NCI-H460 (cell line): ENCODE data around the gene STMN3. TPM values are rescaled to one million over a fixed set of nuclear protein-coding genes. Genes with fewer than 3 reads are reported as not detected.
"Not testable (repeated sequence)": the region's sequence is repeated elsewhere in the genome, so short reads cannot be mapped to it uniquely, and the experiment has no call there.

Experiments
- DNase-seq: peaks from one replicate; pipeline ENCODE4 v3.0.0-alpha.2; 2016; ENCODE audit warnings: low read depth; ENCODE audit errors: extremely low read depth
- total RNA-seq: library from RNA; depleted of rRNA; stranded (reverse); fragments of >200 nt; shearing (Covaris generic); gene quantifications from 2 replicates; pipeline ENCODE4 v1.2.3, GENCODE V29; 2014

STMN3 gene
- total RNA-seq, 1 experiment from 2014 or later: 1.8 TPM

DNA sequence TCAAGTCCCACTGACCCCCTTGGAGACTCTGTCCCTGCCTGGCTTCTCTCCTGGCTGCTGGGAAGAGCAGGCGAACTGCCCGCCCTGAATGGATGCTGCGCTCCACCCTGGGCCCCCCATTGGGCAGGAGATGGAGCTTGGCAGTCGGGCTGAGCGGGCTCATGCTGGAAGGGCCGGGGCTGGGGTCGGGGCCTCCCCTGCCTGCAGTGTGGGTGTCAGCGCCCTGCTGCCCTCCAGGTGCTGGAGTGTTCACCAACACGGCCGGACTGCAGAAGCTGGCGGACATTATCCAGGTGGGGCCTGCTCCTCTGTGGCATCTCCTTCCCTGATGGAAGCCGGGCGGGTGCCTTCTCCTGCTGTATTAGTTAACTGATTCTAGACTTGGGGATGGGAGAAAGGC, 27.2 kb upstream of the STMN3 start:
- DNase-seq: no peak

DNA sequence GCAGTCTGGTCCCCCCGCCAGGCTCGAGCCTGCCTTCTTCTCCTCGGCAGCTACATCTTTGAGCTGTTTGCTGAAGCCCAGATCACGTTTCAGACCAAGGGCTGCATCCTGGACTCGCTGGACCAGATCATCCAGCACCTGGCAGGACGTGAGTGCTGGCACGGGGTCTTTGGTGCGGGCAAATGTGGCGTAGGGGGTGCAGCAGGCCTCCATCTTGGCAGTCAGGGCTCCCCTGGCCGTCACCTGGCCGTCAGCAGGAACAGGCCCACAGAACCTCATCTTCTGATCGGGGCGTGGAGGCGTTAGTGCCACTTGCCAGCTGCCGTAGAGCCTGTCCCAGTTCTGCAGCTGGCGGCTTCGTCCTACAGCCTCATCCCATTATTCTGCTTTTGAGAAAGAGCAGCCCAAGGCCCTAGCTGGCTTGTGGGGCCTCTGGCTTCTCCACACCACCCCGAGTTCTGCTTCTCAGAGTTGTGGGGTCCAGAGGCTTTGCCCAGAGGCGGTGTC, 26.6 kb upstream of the STMN3 start:
- no peak for DNase-seq

DNA sequence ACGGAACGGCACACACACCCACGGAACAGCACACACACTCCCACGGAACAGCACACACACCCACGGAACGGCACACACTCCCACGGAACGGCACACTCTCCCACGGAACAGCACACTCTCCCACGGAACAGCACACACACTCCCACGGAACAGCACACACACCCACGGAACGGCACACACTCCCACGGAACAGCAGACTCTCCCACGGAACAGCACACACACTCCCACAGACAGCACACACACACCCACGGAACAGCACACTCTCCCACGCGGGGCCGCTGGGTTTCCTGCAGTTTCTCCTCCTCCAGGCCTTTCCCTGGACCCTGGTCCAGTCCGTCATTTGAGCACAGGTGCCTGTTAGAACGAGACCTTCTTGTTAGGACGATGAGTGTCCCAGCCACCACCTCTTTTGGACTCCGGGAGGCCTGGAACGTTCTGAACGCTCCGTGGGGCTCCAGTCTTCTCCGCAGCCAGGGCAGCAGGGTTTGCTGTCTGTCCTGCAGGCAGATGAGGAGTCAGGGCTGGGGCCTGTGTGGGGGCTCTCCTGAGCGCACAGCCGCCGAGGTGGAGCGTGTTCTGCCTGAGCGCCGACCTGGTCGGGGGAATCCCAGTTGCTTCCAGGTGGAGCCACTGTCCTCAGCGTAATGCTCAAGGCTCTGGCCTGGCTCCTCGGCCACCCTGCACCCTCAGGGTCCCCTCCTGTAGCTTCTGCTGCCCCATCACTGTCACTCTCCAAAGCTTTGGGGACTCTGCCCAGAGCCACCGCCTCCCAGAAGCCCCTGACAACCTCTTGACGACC, 25.6 kb upstream of the STMN3 start:
- no peak for DNase-seq

DNA sequence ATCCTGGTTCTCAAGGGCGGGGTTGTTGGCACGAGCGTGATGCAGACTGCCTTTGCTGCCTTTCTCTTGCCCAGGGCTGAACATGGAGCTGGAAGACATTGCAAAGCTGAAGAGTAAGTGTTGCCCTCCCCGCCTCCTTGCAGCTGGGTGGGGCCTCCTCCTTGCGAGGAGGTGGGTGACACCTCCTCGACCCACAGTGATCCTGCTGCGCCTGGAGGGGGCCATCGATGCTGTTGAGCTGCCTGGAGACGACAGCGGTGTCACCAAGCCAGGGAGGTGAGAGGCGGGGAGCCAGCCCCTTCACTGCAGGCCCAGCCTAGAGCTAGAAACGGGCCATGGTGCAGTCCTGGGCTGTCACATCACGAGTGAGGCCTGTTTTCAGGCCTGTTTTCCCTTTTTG, 24.8 kb upstream of the STMN3 start:
- DNase-seq: no peak

DNA sequence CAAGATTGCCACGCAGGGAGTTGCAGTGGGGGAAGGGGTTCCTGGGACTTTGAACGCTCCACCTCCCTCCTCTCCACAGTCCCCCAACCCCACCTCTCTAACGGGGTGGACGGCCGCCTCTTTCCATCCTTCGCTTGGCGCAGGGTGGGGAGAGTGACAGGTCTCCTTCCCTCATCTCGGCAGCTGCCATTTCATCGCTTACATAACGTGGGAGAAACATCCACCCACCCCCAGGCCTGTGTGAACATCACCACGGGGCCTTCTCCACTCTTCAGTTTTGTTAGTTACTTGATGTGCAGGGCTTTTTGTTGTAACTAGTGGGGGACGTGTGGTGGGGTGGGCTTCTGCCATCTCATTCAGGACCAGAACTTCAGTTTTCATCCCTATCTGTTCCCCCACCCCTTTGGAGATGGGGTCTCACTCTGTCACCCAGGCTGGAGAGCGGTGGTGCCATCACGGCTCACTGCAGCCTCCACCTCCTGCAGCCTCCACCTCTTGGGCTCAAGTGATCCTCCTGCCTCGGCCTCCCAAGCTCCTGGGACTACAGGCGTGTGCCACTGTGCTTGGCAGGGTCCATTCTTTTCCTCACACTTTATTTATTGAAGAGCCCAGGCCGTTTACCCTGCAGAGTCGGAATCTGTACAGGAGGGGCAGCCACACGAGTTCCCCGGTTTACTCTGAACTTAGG, 22.6 kb upstream of the STMN3 start:
- no peak for DNase-seq

DNA sequence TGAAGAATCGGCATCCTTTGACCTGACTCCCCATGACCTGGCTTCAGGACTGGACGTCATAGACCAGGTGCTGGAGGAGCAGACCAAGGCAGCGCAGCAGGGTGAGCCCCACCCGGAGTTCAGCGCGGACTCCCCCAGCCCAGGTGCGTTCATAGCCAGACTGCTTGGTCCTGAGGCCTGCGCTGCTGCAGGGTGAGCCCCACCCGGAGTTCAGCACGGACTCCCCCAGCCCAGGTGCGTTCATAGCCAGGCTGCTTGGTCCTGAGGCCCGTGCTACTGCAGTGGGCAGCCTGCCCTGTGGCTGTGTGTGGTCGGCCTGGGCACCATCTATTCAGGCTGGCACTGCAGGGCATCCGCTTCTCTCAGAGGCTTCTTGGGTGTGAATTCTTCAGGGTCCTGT, 20.7 kb upstream of the STMN3 start:
- DNase-seq: no peak

DNA sequence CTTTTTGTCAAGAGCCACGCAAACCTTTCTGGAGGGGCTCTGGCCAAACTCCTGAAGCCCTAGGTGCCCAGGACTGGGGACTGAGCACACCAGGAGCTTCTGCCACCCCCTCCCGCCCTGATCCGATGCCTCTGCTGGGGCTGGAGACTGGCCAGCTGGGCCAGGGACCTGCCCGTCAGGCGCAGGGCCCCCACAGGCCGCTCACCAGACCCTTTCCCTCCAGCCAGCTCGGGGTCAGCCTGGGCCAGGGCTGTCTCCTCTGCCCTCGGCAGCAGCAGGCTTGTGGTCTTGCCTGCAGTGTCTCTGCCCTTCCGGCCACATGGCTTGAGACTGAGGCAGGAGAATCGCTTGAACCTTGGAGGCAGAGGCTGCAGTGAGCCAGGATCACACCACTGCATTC, 19.4 kb upstream of the STMN3 start:
- DNase-seq: no peak

DNA sequence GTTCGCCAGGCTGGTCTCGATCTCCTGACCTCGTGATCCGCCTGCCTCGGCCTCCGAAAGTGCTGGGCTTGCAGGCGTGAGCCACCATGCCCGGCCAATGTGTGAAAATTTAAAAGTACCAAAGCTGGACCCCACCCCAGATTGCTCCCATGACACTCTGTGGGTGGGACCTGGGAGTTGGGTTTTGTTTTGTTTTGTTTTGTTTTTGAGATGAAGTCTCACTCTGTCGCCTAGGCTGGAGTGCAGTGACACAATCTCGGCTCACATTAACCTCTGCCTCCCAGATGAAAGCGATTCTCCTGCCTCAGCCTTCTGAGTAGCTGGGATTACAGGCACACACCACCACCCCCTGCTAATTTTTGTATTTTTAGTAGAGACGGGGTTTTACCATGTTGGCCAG, 18.5 kb upstream of the STMN3 start:
- not testable (repeated sequence) for DNase-seq

DNA sequence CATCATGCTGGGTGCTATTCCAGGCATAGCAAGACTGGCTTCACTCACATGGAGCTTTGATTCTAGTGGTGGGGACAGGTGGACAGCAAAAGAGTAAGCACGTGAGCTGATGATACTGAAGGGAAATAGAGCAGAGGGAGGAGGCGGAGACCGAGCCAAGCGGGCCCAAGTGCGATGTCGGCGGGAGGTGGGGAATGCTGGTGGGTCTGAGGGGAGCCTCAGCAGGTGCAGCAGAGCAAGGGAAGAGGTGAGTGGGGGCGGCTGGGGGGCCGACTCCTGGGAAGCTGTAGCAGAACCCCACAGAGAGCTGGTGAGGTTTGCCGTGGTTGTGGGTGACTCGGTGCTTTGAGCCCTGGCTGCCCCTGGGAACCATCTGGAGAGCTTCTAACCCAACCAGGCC, 15.1 kb upstream of the STMN3 start:
- no peak for DNase-seq

DNA sequence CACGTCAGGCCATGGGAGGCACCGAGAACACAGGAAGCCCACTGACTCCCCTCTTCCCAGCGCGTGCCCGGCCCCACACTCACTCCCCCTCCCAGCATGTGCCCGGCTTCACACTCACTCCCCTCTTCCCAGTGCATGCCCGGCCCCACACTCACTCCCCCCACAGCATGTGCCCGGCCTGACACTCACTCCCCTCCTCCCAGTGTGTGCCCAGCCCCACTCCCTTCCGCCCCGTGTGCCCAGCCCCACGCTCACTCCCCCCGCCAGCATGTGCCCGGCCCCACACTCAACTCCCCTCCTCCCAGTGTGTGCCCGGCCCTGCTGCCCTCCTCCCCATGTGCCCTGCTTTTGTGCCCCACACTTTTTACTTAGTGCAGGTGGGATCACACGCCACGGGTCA, 14.6 kb upstream of the STMN3 start:
- DNase-seq: no peak

DNA sequence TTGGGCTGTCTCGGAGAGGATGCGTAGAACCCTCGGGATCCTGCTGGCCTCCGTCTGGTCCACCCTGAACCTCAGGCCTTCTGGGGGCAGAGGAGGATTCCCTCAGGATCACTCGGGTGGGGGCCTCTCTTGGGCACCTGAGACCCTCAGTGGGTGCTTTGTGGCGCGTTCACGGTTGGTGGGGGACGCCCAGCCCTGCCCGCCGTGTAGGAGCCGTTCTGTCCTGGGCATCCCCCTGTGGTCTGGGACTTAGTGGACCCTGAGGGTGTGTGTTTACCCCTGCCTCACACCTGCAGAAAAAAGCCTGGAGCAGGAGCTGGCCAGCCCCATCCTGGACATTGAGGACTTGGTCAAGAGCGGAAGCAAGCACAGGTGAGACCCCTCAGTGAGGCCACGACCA, 12.5 kb upstream of the STMN3 start:
- no peak for DNase-seq

DNA sequence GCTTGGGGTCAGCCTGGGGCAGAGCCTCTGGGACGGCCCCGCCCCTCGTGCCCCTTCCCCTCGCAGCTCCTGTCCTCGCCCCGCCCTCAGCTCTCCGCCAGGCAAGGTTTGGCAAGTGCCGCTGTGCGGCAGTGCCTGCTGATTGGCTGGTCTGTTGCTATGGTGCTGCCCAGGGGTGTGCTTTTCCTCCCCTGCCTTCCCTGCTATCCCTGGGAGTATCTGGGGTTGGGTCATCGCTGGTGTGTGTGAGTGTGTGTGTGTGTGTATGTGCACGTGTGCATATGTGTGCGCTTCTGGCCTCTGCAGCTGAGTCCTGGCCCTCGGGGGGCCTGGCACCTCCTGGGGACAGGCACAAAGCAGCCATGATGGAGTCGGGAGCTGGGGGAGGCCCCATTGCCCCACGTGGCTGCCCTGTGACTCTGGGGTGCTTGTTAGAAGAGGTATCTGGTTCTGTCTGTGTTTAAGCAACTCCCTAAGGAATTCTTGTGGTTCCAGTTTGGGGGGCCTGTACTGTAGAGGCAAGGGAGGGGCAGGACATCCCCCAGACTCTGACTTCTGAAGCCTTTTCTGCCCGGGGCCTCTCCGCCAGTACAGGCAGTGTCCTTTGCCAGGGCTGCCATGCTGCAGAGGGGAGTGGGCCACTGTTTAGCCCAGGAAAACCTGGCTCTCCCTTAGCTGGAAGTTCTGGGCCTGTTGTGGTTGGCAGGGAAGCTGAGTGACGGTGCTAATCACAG, 11.8 kb upstream of the STMN3 start:
- no peak for DNase-seq

DNA sequence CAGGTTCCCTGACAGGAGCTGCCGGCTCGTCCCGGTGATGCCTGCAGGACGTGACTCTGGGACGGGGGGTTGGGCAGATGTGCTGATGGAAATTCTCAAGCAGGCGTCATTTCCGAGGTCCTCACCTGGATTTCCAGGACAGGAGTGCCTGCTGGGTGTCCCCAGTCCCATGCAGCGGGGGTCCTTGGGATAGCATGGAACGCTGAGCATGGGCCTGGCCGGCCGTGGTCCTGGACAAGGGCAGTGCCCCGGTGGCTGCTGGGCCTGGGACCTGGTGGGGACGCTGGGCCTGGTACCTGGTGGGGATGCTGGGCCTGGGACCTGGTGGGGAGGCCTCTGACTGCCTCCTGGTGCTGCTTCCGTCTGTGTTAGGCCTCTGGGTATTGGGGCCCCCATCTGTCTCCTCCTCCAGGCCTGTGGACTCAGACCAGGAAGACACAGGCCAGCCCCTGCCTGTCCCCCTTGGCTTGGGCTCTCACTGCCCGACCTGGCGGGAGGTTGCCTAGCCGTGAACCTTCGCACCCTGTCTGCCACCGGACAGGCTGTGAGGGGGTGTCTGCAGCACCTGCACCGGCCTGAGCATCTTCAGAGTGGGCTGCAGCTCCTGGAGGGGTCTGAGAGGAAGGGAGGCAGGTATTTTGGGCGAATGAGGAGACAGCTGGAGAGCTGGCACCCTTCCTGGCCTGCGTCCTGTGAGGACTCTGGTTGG, 11.1 kb upstream of the STMN3 start:
- DNase-seq: no peak

DNA sequence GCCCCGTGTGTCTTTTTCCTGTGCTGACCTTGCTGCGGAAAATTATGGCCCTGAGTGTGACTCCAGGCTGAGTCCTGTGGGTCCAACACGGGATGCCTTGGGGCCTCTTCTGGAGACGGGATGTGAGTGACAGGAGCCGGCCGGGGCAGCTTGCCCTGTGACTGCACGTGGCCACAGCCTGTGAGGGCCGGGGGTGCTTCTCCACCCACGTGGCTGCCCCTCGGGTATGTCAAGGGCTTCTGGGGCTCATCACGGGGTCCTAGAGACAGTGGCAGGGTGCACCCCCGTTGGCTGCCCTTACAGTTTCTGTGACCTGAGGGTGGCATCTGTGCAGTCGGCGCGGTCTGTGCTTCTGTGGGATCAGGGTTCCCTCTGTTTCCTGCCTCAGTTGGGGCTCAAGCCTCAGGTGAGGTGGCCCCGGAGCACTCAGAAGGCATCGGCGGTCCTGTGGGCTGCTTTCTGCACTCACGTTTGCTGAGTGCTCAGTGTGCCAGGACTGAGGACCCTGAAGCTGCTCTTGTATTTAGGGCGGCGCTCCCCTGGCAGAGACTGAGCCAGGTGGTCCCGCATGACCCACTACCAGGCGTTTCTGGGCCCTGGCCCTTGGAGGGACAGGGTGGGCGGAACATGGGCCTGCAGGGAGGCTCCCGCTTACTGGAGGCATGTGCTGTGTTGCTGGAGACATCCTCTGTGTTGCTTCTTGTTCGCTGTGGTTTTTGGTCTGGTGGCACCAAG, 10.3 kb upstream of the STMN3 start:
- DNase-seq: no peak

DNA sequence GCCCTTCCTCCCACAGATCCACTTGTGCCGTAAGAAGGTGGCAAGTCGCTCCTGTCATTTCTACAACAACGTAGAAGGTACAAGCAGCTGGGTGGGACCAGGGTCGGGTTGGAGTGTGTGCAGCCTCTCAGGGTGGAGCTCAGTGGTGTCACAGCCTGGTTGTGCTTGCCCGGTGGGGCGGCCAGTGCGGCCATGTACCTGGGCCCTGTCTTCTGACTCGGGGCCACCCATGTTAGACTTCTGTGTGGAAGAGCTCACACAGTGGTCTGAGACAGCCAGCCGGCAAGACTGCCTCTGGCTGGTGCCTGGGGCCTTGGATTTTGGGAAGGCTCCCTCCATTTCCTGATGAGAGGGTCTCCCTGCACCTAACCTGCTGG, 9.6 kb upstream of the STMN3 start:
- DNase-seq: no peak

DNA sequence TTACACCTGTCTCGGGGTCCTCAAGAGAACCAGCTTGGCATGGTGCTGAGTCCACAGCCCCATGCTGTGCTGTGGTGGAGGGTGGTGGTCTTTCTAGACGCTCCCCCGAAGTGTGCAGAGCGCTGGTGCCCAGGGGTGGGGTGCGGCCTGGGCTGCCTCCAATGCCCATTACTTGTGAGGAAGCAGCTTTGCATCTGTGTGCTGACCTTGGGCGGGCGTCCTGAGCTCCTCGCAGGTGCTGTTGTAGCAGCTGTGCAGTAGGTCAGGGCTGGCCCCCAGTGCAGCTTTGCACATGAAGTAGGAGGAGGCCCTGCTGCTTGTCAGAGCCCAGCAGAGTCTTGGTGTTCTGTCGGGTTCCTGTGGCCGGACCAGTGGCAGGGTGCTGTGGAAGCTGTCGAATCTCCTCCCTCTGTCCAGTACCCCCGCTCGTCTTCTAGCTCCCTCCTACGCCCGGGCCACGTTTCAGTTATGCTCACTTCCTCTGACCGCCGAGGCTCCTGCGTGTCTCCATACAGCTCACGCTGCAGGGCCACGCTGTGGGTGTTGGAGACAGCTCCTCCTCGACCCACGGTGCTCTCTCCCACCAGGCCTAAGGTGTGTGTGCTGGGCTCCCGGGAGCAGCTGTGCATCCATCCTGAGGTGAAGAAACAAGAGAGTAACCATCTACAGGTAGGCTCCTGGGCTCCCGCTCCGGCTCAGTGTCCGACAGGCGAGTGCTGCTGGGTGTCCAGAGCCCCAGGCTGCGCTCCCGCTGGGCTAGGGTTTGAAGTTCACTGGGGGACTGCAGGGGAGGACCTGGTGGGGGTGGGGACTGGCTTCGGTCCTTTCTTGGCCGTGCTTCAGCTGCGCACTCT, 9.0 kb upstream of the STMN3 start:
- DNase-seq: no peak

DNA sequence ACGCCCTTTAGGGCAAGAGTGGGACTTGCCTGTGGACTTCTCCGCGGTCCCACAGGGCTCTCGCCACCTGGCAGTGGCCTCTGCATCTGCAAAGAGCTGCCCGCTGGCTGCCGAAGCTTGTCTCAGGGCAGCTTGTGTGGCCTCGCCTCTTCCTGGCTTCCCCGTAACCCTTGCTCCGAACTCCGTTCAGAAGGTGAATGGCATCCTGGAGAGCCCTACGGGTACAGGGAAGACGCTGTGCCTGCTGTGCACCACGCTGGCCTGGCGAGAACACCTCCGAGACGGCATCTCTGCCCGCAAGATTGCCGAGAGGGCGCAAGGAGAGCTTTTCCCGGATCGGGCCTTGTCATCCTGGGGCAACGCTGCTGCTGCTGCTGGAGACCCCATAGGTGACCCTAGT, 7.9 kb upstream of the STMN3 start:
- no peak for DNase-seq

DNA sequence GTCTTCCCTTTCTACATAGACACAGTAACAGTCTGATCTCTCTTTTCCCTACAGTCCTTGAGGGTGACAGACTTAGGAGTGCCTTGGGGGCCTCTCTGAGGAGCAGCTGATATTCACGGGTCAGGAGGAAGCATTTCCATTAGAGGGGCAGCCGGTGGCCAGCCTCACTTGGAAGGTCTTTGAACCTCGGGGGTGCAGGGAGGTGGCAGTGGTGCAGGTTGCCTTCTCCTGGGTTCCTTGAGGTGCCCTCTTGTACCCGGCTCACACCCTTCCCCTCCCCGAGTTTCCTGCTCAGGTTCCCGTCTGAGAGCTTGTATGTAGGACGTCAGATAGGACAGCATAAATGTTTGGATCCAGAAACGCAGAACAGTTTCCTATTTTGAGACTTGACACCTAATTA, 7.4 kb upstream of the STMN3 start:
- no peak for DNase-seq

DNA sequence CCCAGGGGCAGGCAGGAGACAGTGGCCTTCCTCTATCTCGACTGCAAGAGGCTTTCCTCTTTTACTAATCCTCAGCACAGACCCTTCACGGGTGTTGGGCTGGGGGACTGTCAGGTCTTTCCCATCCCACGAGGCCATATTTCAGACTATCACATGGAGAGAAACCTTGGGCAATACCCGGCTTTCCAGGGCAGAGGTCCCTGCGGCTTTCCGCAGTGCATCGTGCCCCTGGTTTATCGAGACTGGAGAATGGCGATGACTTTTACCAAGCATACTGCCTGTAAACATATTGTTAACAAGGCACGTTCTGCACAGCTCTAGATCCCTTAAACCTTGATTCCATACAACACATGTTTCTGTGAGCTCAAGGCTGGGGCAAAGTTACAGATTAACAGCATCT, 7.0 kb upstream of the STMN3 start:
- DNase-seq: not testable (repeated sequence)
